Stimulated activated CD8-positive, alpha-beta memory T cell treated with anti-CD3 and anti-CD28 coated beads, Interleukin-2, amount 100 ng/mL, for 1 hour (primary cell): ENCODE measurements around the gene NNAT.
"Not testable (repeated sequence)": the region's sequence is repeated elsewhere in the genome, so short reads cannot be mapped to it uniquely, and the experiment has no call there.

Source experiments
- DNase-seq, 2 donors: peaks; one replicate each; pipeline ENCODE4 v3.0.0-alpha.2; 2020; ENCODE audit warnings: low read depth in 2 of 2

Gene NNAT, protein sequence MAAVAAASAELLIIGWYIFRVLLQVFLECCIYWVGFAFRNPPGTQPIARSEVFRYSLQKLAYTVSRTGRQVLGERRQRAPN

DNA sequence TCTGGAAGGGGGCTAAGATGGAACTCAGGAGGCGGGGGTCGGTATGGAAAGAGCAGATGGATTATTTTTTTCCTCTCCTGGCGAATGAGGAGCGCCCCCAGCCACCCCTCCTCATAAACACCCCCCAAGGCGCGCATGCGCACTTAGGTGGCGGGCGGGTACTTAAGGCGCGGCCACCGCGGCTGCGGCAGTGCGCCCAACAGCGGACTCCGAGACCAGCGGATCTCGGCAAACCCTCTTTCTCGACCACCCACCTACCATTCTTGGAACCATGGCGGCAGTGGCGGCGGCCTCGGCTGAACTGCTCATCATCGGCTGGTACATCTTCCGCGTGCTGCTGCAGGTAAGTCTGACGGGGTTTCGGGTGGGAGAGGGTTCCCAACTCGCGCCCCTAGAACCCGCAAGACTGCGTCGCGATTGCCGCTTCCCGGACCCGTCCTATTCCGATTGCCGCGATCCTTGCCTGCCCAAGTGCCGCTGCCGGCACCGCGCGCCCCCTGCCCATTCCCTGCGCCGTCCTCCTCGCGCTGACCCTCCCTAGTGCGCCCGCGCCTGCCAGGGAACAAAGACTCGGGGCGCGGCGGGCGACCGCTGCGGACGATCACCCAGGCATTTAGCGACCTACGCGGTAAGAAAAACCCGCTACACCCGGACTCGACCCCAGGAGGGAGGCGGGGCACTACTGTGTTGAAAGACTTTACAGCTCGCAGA is at the start of gene NNAT:
Gene NNAT (plus strand): TSS at position 190 of the 711 bp plus-strand sequence. CDS start 82 bp downstream, at position 272.
- no peak for DNase-seq

DNA sequence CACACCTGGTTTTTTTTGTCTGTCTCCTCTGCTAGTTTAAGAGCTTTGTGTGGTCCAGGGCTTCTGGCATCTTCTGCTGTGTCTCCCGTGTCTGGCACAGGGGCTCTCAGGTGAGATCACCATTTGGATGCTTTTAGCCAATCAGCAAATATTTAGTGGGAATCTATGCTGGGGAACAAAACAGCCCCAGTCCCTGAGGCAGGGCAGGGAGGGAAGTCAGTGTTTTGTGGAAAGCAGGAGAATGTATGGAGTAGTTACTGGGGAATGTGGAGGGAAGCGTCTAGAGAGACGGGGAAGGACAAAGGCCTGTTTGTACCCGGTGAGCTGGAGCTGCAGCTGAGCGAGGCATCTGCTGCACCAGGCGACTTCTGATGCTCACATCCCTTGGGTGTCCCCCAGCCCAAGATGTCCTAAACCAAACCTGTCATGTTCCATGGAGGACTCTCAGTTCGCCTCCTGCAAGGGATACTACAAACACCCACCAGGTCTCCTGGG is 49.3 kb upstream of the NNAT start:
- no peak for DNase-seq

DNA sequence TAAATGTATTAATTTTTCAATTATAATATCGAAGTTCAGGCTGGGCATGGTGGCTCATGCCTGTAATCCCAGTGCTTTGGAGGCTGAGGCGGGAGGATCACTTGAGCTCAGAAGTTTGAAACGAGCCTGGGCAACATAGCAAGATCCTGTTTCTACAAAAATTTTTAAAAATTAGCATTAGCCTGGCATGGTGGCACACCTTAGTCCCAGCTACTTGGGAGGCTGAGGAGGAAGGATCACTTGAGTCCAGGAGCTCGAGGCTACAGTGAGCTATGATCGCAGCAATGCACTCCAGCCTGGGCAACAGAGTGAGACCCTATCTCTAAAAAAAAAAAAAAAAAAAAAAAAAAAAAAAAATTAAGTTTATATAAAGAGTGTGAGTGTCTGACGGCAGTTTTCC is 48.6 kb upstream of the NNAT start:
- DNase-seq: not testable (repeated sequence)

DNA sequence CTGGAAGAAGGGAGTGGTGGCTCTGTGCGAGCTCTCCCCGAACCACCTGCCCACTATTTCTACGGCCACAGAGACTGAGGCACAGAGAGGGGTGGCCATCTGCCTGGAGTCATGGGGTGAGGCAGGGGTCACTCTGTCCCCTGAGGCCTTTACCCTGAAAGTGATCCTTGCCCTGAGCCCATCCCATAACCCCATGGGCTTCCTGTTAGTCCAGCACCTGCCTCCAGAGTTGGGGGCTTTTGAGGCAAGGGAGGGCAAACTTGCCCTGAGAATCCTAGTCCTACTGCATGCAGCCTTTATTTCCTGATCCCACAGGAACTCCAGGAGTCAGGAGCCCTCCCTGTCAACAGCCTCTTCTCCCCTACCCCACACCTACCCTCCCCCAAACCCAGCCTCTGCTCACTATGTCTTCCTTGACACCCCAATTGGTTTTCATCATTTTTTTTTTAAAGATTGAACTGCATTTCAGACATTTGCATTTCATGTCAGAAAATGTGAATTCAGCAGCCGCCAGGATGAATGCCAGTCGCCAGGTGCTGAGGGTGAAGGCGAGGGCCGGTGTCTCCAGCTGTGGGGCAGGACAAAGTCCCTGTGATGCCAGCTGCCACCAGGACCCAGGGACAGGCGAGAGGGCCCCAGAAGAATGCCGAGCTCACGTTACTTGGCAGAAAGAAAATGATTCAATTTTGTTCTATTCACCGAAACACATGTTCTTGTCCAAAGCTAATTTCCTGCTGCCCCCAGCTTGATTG is 47.6 kb upstream of the NNAT start:
- DNase-seq: no peak

DNA sequence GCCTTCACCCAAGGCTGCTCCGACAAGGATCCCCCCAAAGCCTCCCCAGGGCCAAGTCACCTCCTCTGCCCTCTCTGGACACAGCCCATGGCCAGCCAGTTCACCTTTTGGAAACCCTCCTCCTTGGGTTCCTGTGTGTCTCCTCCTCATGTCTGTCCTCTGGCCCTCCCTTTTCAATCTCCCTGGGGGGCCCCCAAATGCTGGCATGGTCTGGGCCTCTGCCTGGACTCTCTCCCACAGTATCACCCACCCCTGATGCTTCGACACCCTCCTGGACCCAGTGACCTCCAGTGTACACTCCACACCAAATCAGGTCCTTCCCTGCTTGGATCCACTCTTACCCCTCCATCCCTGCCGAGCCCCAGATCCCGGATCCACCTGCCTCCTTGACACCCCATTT is 46.7 kb upstream of the NNAT start:
- no peak for DNase-seq

DNA sequence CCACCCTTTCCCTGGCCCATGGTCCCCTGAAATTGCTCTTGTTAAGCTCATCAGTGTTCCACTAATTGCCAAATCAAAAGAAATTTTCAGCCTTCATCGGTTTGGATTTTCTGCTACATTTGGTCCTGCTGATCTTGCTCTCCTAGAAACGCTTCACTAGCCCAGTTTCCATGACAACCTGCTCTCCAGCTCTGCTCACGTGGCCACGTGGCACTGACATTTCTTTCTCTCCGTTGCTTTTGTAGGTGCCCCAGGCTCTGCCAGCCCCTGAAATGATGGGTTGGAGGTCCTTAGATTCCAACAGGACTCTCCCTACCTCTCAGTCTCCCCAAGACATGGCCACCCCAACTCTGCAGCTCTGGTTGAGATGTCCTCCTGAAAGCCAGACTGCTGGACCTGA is 45.8 kb upstream of the NNAT start:
- no peak for DNase-seq

DNA sequence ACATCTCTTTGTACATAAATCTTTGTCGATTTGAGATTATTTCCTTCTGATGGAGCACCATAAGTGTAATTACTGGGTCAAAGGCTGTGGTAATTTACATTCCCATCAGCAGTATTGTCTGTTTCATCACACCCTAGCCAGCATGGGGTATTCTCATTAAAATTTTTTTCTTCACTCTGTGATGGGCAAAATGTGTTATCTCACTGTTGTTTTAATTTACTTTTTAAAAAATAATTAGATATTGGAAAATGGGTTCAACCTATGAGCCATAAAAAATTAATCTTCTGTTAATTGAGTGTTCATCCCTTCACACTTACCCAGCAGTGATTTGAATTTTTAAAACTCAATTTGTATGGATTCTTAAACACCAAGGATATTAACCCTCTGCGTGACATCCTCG is 44.0 kb upstream of the NNAT start:
- no peak for DNase-seq

DNA sequence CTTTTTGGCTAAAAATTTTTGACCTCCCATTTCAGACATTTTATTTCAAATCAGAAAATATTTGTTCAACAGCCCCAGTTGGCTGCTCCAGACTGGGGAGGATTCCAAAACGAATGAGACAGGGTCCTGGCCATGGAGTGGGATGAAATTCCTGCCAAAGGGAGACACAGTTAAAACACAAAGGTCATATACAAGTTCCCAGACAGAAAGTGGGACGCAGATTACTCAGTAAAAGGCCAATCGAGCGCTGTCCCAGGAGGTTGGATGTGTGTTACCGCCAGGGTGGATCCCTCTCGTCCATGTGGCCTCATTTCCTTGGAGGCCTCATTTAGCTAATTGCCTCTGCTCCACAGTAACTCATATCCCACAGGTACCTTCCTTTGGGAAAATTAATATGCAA is 41.8 kb upstream of the NNAT start:
- no peak for DNase-seq

DNA sequence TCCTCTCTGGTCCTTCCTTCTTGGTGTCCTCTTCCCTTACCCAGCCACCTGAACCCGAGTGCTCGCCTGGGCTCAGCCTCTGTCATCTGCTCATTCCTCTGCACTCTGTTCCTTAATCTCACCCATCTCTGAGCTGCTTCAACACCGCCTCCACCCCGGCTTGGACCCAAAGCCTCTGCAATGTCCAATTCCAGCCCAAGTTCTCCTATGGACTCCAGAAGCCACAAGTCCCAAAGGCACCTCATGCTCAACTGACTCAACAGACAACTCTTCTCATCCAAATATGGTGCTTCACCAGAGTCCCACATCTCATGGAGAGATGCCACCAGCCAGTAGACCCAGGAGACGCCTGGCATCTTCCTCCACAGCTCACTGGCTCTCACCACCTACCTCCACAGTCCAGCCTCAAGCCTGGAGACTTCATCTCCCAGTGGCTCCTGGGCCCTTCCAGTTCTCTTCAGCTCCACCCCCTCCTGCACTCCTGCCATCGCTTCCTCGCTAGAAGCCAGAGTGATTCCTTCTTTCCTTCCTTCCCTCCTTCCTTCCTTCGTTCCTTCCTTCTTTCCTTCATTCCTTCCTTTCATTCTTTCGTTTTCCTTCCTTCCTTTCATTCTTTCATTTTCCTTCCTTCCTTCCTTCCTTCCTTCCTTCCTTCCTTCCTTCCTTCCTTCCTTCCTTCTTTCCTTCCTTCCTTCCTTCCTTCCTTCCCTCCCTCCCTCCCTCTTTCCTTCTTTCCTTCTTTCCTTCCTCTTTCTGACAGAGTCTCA is 40.9 kb upstream of the NNAT start:
- no peak for DNase-seq

DNA sequence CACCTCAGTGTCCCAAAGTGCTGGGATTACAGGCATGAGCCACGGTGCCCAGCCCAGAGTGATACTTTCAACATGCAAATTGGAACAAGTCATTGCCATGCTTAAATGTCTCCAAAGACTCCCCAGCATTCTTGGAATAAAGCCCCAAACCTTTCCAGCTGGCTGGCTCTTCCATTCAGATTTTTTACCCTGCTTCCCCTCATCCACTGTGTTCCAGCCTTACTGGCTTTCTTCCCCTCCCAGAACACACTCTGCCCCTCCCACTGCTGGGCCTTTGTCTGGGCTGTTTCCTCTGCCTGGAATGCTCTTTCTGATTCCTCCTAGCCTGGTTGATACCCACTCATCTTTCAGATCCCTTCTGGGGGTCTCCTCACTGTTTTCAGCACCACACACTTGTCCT is 40.1 kb upstream of the NNAT start:
- DNase-seq: no peak

DNA sequence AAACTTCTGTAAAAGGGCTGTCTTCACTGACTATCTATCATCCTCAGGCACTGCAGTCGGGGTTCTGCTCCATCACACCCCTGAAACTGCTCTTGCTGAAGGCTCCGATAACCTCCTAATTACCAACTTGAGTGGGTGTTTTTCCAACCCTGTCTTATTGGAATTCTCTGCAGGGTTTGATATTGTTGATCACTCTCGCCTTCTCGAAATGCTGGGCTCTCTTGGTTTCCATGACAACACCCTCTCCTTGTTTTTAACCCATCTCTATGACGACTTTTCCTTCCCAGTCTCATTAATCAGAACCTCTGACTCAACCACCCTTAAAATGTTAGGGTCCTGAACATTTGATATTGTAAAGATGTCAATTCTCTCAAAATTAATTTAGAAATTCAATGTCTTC is 39.4 kb upstream of the NNAT start:
- no peak for DNase-seq

DNA sequence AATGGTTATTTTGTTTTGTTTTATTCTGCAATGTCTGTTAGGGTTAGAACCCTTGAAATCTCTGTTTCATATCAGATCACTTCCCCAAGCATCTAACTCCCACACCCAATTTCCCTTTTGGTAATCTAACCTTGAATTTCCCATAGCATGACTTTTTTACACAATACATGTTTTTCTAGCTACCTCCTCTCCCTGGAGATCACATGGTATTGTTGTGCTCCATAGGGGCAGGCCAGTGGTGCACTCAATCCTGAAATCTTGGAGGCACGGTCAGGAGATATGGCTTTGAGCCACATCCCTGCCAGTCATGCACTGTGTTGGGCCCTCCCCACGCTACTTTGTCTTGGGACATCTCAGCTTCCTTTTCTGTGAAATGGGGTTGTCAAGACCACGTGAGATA is 36.7 kb upstream of the NNAT start:
- DNase-seq: no peak

DNA sequence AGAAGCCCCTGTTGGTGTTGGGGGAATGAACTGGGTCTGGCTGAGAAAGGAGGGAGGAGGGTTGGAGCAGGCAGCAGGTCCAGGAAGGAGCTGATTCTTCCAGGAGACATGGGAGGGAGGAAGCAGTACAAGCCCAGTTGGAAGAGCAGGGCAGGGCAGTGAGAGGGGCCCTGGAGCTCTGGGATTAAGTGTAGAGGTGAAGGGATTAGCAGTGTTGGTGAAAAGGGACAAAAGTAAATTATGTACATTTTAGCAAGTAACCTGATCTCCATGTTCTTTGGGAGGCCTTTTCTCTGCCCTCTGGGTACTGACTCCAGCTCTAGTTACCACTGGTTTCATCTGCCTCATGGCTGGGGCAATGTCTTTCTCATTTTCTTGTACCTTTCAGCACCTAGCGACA is 34.8 kb upstream of the NNAT start:
- not testable (repeated sequence) for DNase-seq

DNA sequence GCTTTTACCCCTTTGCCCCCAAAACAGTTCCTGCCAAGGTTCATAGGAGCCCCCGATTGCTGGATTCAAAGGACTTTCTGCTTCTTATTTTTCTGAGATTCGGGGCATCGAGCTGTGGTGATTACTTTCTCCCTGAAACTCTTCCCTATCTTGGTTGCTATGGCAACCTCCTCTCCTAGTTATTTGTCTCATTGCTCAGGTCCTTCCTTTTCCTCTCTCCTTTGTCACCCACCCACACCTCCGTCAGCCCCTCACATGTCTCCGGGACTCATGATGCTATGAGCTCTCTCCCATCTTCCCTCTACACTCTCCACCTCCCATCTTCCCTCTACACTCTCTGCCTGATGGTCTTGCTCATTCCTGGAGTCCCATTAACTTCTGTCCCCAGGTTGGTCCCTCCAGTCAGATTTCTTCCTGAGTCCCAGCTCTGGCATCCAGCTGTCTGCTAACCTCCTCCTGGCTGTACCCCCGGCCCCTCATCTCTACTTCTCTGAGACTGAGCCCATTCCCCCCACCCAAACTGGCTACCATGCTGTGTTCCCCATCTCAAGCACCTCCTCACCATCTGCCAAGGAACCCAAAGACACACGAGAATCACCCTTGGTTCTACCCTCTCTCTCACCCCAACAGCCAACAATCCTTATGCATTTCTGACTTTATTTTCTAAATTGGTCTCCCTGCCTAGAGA is 30.2 kb upstream of the NNAT start:
- DNase-seq: no peak

DNA sequence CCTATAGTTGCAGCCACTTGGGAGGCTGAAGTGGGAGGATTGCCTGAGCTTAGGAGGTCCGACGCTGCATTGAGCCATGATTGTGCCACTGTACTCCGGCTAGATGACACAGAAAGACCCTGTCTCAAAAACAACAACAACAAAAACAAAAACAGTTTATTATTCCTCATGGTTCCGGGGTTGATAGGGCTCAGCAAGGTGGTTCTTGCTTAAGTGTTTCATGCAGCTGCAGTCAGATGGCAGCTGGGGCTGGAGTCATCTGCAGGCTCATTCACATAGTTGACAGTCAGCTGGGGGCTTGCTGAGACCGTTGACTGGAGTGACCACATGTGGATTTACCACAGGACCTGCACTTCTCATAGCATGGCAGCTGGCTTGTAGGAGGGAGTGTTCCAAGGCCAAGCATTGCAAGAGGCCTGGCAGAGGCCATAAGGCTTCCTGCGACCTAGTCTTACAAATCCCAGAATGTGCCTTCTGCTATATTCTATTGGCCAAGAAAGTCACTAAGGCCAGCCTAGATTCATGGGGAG is 28.9 kb upstream of the NNAT start:
- DNase-seq: no peak

DNA sequence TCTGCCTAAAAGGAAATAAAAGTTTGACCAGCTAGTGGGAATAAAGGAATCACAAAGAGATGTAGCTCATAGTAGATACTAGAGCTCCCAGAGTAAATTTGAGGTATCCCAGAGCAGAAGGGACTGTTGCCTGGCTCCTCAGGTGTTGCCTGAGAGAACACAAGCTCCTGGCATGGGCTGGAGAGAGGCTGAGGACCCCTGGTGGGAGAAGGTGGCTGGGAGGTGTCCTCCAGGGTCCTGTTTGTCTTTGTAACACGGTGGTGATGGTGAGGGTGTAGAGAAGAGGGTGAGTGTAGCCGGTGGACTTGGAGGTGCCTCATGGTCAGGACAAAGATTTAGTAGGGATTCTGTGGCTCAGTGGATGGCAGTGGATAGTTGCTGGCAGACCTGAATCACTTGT is 28.1 kb upstream of the NNAT start:
- no peak for DNase-seq

DNA sequence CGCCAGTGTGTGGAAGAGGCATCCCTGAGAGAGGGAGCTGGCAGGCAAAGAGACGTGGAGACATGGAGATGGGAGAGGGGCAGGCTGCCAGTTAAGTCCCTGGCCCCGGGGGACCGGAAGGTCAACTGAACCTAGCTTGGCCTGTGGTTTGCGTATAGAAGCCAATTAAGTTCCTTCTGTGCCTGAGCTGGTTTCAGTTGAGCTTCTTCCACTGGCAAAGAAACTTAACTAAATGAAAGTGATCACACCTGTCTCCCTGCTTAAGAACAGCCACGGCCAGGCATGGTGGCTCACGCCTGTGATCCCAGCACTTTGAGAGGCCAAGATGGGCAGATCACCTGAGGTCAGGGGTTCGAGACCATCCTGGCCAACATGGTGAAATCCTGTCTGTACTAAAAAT is 26.7 kb upstream of the NNAT start:
- no peak for DNase-seq

DNA sequence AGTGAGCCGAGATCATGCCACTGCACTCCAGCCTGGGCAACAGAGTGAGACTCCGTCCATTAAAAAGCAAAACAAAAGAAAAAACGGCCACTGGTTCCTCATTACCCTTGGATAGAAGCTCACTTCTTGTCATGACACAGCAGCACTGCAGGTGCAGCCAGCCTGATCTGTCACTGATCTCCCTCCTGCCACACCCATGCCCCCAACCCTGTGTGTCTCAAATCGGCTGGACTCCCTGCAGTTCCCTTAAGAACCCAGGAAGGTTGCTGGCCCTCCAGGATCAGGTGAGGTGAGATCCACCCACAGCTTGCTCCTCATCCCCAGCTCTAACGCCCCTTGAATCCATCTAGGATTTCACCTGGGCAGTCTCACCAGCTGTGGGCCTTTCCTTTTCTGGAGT is 26.3 kb upstream of the NNAT start:
- no peak for DNase-seq

DNA sequence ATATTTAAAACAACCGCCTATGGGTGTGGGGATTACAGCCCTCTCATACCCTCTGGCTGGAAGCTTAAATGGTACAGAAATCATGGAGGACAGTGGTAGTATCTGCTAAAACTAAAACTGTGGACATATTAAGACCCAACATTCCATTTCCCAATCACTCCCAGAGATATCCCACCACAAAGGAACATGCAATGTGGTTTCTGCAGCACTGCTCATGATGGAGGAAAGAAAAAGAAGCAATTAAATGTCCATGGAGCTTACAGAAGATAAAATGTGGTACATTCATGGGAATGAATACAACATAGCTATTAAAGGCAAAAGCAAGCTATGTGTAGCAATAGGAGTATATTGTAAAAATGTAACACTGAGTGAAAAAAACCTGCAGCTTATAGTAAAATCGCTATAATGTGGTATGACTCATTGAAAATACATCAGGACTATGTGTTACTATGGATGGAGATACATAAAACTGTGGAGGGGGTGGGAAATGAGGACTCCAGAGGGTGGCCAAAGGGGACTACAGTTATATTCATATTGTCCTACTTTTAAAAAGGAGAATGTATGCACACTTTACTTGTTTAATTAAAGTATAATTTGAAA is 22.9 kb upstream of the NNAT start:
- no peak for DNase-seq

DNA sequence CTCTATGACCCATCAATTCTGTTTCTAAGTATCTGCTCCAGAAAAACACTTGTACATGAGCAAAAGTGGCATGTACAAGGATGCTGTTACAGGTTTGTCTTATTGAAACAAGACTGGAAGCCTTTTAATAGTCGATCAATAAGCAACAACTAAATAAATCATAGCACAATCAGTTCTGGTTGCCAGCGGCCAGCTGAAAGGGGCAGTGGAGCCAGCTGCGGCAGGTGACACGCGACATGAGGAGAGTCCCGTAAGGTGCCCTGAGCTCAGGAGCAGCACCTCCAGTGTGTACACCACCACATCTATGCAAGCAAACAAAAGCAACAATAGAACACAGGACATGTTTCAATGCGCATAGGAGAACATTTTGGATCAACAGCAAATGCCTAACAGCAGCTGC is 20.7 kb upstream of the NNAT start:
- no peak for DNase-seq

DNA sequence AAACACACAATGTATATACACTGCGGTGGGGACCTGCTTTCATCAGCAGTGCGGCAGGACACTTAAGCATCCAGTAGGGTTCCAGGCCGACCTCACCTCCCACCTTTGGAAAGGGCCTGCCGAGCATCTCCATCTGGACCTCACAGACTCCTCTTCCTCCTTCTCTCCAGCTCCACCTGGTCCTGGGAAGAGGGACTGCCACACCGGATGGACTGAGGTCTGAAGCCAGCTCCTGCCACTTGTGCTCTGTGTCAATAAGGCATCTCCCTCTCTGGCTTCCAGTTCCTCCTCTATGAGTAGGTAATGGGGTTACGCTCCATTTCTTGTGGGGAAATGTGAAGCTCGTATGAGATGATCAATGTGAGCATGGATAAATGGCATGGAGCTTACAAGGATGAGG is 19.1 kb upstream of the NNAT start:
- no peak for DNase-seq
